Left ventricle myocardium inferior (tissue), 1 donor: Measurements from ENCODE around the gene DLST. TPM values are rescaled to one million over a fixed set of nuclear protein-coding genes. Genes with fewer than 3 reads are reported as not detected.

Experiments used
- DNase-seq: peaks from one replicate; pipeline ENCODE4 v3.0.0-alpha.2; 2020
- H3K27ac ChIP-seq: fragments of 200-600 bp; replicated peaks from 2 replicates; pipeline ENCODE4 v1.8.0; 2021
- H3K27me3 ChIP-seq: fragments of 200-600 bp; 2 replicates; pipeline ENCODE4 v1.8.0; 2021; ENCODE audit warnings: low read depth
- H3K36me3 ChIP-seq: fragments of 200-600 bp; 2 replicates; pipeline ENCODE4 v1.8.0; 2021
- H3K4me1 ChIP-seq: fragments of 200-600 bp; 2 replicates; pipeline ENCODE4 v1.8.0; 2021
- H3K4me3 ChIP-seq: fragments of 200-600 bp; 2 replicates; pipeline ENCODE4 v1.8.0; 2021; ENCODE audit warnings: mild to moderate bottlenecking, moderate library complexity
- H3K9me3 ChIP-seq: fragments of 200-600 bp; replicated peaks from 2 replicates; pipeline ENCODE4 v1.8.0; 2021
- intact Hi-C: fragments of 100-400 bp; cut with micrococcal nuclease; formaldehyde crosslinking; loops from one replicate; pipeline ENCODE4 v1.11.0; 2022
- total RNA-seq: library from RNA; stranded (reverse); fragmentation: NEBNext Ultra II Directional; extraction: Animal tissue kit (Norgen Biotek cat#: 25700); gene quantifications from one replicate; pipeline ENCODE4 v1.2.1, GENCODE V29; 2021
- TF ChIP-seq, protein P1 (sequence below): fragments of 200-600 bp; IDR thresholded peaks from 2 replicates; pipeline ENCODE4 v1.8.0; 2021; ENCODE audit warnings: antibody characterized with exemption, mild to moderate bottlenecking, borderline replicate concordance
- donor health status: DM: no; HTN: yes; CAD: no; lungs with severe emphysema.

DLST gene
- total RNA-seq, 1 donor from 2014 or later = 230 TPM

DNA sequence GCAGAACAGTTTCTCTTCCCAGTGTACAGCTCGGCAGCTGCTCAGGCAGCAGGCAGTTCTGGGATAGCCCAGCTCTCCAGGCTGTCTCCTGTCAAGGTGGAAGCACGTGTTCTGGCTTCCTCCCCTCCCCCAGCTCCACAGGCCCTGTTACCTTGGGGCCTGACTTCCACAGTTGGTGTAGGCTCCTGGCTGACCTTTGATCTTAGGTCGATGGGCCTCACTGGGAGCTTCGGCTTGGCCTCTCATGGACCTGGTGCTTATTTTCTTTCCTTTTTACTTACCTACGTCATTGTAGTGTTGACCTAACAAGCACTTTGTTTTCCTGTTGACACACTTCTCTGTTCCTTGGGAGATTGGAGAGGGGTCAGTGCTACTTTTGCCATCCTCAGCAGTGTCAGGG lies 17.0 kb downstream of the DLST start:
- peak overlapping the region; percentile 57 for H3K27ac ChIP-seq
- no peak for DNase-seq

GRCh38 chr14:74902941-74903705 lies 21.4 kb downstream of the DLST start:
- Histone ChIP-seq H3K27me3 (no peaks in the 10 kb centered on the region), H3K4me3 (no peak overlapping the region), H3K9me3 (no peaks in the 10 kb centered on the region), H3K4me1 (peaks cover 53% of the 10 kb centered on the region), H3K27ac (no peak overlapping the region), H3K36me3 (peaks cover 56% of the 10 kb centered on the region)
- intact Hi-C loops = no loop called here
- no peak for DNase-seq
- TF ChIP-seq, protein P1, sequence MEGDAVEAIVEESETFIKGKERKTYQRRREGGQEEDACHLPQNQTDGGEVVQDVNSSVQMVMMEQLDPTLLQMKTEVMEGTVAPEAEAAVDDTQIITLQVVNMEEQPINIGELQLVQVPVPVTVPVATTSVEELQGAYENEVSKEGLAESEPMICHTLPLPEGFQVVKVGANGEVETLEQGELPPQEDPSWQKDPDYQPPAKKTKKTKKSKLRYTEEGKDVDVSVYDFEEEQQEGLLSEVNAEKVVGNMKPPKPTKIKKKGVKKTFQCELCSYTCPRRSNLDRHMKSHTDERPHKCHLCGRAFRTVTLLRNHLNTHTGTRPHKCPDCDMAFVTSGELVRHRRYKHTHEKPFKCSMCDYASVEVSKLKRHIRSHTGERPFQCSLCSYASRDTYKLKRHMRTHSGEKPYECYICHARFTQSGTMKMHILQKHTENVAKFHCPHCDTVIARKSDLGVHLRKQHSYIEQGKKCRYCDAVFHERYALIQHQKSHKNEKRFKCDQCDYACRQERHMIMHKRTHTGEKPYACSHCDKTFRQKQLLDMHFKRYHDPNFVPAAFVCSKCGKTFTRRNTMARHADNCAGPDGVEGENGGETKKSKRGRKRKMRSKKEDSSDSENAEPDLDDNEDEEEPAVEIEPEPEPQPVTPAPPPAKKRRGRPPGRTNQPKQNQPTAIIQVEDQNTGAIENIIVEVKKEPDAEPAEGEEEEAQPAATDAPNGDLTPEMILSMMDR = no peak

More for the DNA sequence above, 17.0 kb downstream of the DLST start:
- TF ChIP-seq, protein P1 = no peak
- H3K4me1 ChIP-seq = peaks cover 43% of the 10 kb centered on the region
- no peaks in the 10 kb centered on the region for H3K9me3 ChIP-seq
- no peak overlapping the region for H3K4me3 ChIP-seq
- intact Hi-C loops = no loop called here
- no peaks in the 10 kb centered on the region for H3K27me3 ChIP-seq
- peaks cover 100% of the 10 kb centered on the region for H3K36me3 ChIP-seq

DNA sequence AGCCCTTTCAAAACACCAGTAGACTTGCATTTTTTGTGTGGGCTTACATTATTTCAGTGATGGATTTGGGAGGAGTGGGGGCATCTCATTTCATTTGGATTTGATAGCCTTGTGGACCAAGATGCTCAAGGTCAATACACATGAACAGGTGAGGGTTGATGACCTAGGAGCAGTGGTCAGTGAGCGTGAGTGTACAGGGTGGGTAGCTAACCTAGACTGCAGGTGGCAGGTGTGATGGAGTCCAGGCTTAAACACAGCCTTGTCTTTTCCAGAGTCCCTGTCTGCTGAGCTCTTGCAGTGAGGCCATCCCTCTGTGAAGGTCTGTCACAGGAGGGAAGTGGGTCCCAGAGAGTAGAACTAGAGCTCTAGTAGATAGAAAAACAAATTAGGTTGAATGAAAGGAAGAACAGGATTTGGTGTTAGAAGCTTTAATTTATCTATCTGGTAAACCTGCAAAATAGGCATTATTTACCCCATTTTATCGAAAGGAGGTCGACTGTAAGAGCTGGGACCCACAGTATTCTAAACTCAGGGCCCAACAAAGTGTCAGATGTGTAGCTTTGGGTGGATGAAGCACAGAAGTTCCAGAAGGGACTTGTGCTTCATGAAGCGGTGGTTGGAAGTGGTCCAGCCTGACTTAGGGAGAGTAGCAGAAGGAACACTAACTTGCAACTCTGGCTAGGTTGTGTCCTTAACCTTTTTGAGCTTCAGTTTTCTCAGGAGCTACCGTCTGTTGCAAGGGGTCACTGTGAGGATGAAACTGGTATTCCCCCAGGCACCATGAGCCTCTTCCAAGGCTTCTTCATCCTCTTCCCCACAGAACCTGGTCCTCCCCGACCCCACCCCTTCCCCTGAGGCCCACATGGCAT lies 23.2 kb downstream of the DLST start:
- Histone ChIP-seq H3K4me3 (no peak overlapping the region), H3K4me1 (peaks cover 61% of the 10 kb centered on the region), H3K27ac (peak overlapping the region; percentile 39), H3K36me3 (peaks cover 39% of the 10 kb centered on the region), H3K9me3 (no peaks in the 10 kb centered on the region), H3K27me3 (no peaks in the 10 kb centered on the region)
- TF ChIP-seq, protein P1 = no peak
- DNase-seq = no peak
- intact Hi-C loops = loop anchor here (5.0 kb wide), 1 partner anchor 38 kb away; no protein-coding TSS in a partner anchor

DNA sequence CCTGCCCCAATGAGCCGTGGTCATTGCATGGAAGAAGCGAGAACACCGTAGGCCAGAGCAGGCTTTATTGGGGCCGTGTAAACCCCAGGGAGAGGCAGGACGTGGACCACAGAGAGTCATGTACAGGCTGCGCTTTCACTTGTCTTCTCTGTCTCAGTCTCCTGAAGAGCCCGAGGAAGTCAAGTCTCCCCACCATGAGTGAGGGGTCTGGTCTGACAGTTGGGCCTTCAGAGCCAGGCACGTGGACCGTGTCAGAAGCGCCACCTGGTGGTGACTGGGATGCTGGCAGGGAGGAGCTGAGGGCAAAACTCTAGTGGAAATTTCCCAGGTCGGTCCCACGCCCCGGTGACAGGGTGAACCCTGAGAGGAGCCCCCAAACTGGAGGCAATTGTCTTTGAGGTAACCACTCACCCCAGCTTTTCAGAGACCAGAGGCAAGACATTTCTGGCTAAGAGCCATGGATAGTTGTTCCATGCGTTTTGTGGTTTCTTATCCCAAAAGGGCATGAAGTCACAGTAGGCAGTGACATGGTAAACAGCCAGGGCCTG lies 24.0 kb downstream of the DLST start:
- H3K27me3 ChIP-seq = no peaks in the 10 kb centered on the region
- H3K27ac ChIP-seq = peak overlapping the region; percentile 39
- no peaks in the 10 kb centered on the region for H3K9me3 ChIP-seq
- peaks cover 31% of the 10 kb centered on the region for H3K36me3 ChIP-seq
- peak; percentile 72 for DNase-seq
- TF ChIP-seq, protein P1 = peak; percentile 93
- no peak overlapping the region for H3K4me3 ChIP-seq
- peaks cover 64% of the 10 kb centered on the region for H3K4me1 ChIP-seq
- intact Hi-C loops = loop anchor here (5.0 kb wide), 1 partner anchor 38 kb away; no protein-coding TSS in a partner anchor

DNA sequence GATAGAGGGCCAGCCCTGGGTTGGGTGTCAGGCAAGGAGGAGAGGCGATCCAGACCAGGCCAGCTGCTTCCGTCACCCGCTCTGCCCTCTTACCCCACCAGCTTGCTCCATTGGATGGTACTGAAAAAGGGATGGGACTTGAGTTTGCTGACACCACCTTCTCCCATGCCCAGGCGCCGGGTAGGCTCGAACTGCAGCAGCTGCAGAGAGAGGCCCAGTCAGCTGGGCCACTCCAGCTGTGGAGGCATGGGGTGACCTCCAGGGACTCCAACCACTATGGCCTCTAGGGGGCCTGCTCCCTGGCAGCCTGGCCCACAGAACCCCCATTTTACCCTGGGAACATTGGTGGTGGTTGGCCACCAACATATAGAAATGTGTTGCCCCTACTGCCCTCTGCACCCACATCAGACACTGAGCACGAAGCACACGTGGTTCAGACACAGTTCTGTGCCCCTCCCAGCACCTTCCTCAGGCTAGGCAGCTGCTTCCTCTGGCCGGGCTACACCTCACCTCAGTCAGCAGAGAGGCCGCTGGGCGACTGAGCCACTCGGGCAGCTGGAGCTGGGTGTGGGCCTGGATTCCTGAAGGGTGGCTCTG lies 25.3 kb downstream of the DLST start:
- no peak overlapping the region for H3K4me3 ChIP-seq
- DNase-seq = no peak
- intact Hi-C loops = loop anchor here (5.0 kb wide), 1 partner anchor 40 kb away; no protein-coding TSS in a partner anchor
- TF ChIP-seq, protein P1 = no peak
- peak overlapping the region; percentile 35 for H3K27ac ChIP-seq
- no peaks in the 10 kb centered on the region for H3K27me3 ChIP-seq
- H3K4me1 ChIP-seq = peaks cover 67% of the 10 kb centered on the region
- peaks cover 17% of the 10 kb centered on the region for H3K36me3 ChIP-seq
- no peaks in the 10 kb centered on the region for H3K9me3 ChIP-seq
